PC-9 (cell line): ENCODE data around the gene SRXN1. TPM values are rescaled to one million over a fixed set of nuclear protein-coding genes. Genes with fewer than 3 reads are reported as not detected.

Experiments used
- Bru-seq: library from RNA; stranded (reverse); fragments of 400-500 nt; gene quantifications from one replicate; lab custom pipeline; 2021; lab: Mats Ljungman, UMichigan
- BruChase-seq, 2 experiments: library from RNA; stranded (reverse); fragments of 400-500 nt; gene quantifications; one replicate each; lab custom pipeline; 2021; lab: Mats Ljungman, UMichigan
- BruUV-seq: library from RNA; stranded (reverse); fragments of 400-500 nt; replicated peaks from 2 replicates; lab custom pipeline; 2021; lab: Mats Ljungman, UMichigan
- CTCF ChIA-PET: fragments of 300-600 bp; sonication (Branson Sonifier 250); formaldehyde crosslinking; loops from one replicate; lab custom pipeline; 2022; ENCODE audit warnings: antibody characterized with exemption; lab: Charles Lee
- POLR2A ChIA-PET: fragments of 300-600 bp; sonication (Branson Sonifier 250); formaldehyde crosslinking; loops from one replicate; lab custom pipeline; 2022; ENCODE audit warnings: antibody characterized with exemption; ENCODE audit not compliant: unreplicated experiment; lab: Charles Lee
- DNase-seq, 2 experiments: peaks; one replicate each; pipeline versions ENCODE4 v3.0.0 to v3.0.0-alpha.2; 2015 to 2022; ENCODE audit warnings: mixed read lengths in 1 of 2
- H2AFZ ChIP-seq: fragments of 200-600 bp; sonication (generic); 2 replicates; pipeline ENCODE4 v1.8.1; 2017; ENCODE audit warnings: antibody characterized with exemption
- H3F3A ChIP-seq: fragments of 200-600 bp; sonication (generic); 2 replicates; pipeline ENCODE4 v1.8.1; 2017; ENCODE audit warnings: antibody characterized with exemption, mild to moderate bottlenecking, low read depth; ENCODE audit not compliant: insufficient read depth
- H3K27ac ChIP-seq: fragments of 200-600 bp; sonication (generic); 2 replicates; pipeline ENCODE4 v1.6.1; 2016; ENCODE audit warnings: mixed run types
- H3K27me3 ChIP-seq: fragments of 200-600 bp; sonication (generic); 2 replicates; pipeline ENCODE4 v1.6.1; 2016; ENCODE audit warnings: low read depth, mixed run types; ENCODE audit not compliant: insufficient read depth
- H3K36me3 ChIP-seq: fragments of 200-600 bp; sonication (generic); 2 replicates; pipeline ENCODE4 v1.6.1; 2016; ENCODE audit warnings: low read depth, mixed run types
- H3K4me1 ChIP-seq: fragments of 200-600 bp; sonication (generic); replicated peaks from 2 replicates; pipeline ENCODE4 v1.6.1; 2016; ENCODE audit warnings: mixed run types; ENCODE audit not compliant: insufficient read depth
- H3K4me2 ChIP-seq: fragments of 200-600 bp; sonication (generic); 2 replicates; pipeline ENCODE4 v1.6.1; 2017; ENCODE audit warnings: mixed run types
- H3K4me3 ChIP-seq: fragments of 200-600 bp; sonication (generic); 2 replicates; pipeline ENCODE4 v1.6.1; 2016; ENCODE audit warnings: mixed run types
- H3K79me2 ChIP-seq: fragments of 200-600 bp; sonication (generic); 2 replicates; pipeline ENCODE4 v1.6.1; 2017; ENCODE audit warnings: low read depth, mixed run types
- H3K9me2 ChIP-seq: fragments of 200-600 bp; sonication (generic); 2 replicates; pipeline ENCODE4 v1.8.1; 2017; ENCODE audit warnings: mild to moderate bottlenecking; ENCODE audit not compliant: insufficient read depth
- H3K9me3 ChIP-seq: fragments of 200-600 bp; sonication (generic); 2 replicates; pipeline ENCODE4 v1.8.1; 2016; ENCODE audit warnings: low read depth; ENCODE audit not compliant: insufficient read depth
- H4K20me1 ChIP-seq: fragments of 200-600 bp; sonication (generic); 2 replicates; pipeline ENCODE4 v1.8.1; 2017; ENCODE audit not compliant: insufficient read depth
- CTCF ChIP-seq: fragments of 200-600 bp; sonication (generic); conservative IDR thresholded peaks from 2 replicates; pipeline ENCODE4 v1.6.1; 2017; ENCODE audit warnings: mixed run types, antibody characterized with exemption, mild to moderate bottlenecking, moderate library complexity
- EZH2 ChIP-seq: fragments of 200-600 bp; sonication (generic); IDR thresholded peaks from 2 replicates; pipeline ENCODE4 v1.8.0; 2017; ENCODE audit warnings: antibody characterized with exemption, low read depth
- intact Hi-C: fragments of 100-400 bp; cut with micrococcal nuclease; formaldehyde crosslinking; loops from one replicate; pipeline ENCODE4 v1.10.0; 2022; ENCODE audit not compliant: unreplicated experiment
- long read RNA-seq: library from polyadenylated mRNA; stranded (forward); transcript quantifications from one replicate; pipeline ENCODE4 v2.0.0, GENCODE V29; 2022
- total RNA-seq: library from RNA; stranded (reverse); gene quantifications from 2 replicates; pipeline ENCODE4 v1.2.3, GENCODE V29; 2021

The SRXN1 gene
- total RNA-seq (167 and 204 TPM in 2 replicates), Bru-seq, nascent RNA (percentile 72 among the genes with signal in this experiment), BruChase-seq, experiment 1, labeled RNA remaining after a 2-hour chase (percentile 96 among the genes with signal in this experiment), BruChase-seq, experiment 2, labeled RNA remaining after a 6-hour chase (percentile 98 among the genes with signal in this experiment)
- long read RNA-seq, transcript SRXN1-201 (2 exons, 2,698 nt) = major isoform, 1,605 of 1,629 reads
- long read RNA-seq, partial matches to known transcripts = 0 of 1,629 reads
- long read RNA-seq, other reads (novel, unspliced or antisense) = 24 of 1,629 reads

GRCh38 chr20:653110-653589 is at the start of gene SRXN1:
Gene SRXN1, minus strand, starts transcription at chr20:653200. Its CDS starts 15 bp downstream, at chr20:653185.
- ChIA-PET CTCF (no interaction called here), POLR2A (no interaction called here)
- BruUV-seq = no TSS peak
- Histone ChIP-seq H3K27ac (peak within 1 kb of the TSS; percentile 86), H3K9me3 (no peaks in the 10 kb centered on the region), H3F3A (peaks cover 22% of the 10 kb centered on the region; the same call in 1 of the 2 replicates), H3K27me3 (no peaks in the 10 kb centered on the region), H3K4me3 (peak within 1 kb of the TSS; percentile 94), H3K36me3 (peaks cover 21% of the 10 kb centered on the region), H4K20me1 (peaks cover 42% of the 10 kb centered on the region), H3K79me2 (peaks cover 55% of the 10 kb centered on the region), H3K4me2 (peak within 1 kb of the TSS; percentile 80), H2AFZ (peak within 1 kb of the TSS; percentile 72), H3K4me1 (peaks cover 25% of the 10 kb centered on the region), H3K9me2 (no peaks in the 10 kb centered on the region)
- no peak for TF ChIP-seq EZH2
- peak; percentile 46; the same call in 1 of the 2 replicates for TF ChIP-seq CTCF
- peak; percentile 76 to 94 for DNase-seq
- intact Hi-C loops = loop anchor here (1.0 to 10.0 kb wide), 4 partner anchors 84 to 822 kb away; partner anchors contain the start of genes SLC52A3 and SOX12

- TF ChIP-seq EZH2 (no peak), CTCF (no peak)
- Histone ChIP-seq H3F3A (no peaks in the 10 kb centered on the region), H3K27me3 (peaks cover 59% of the 10 kb centered on the region), H3K27ac (no peak overlapping the region), H3K4me1 (no peaks in the 10 kb centered on the region), H3K9me3 (no peaks in the 10 kb centered on the region), H3K36me3 (no peaks in the 10 kb centered on the region), H4K20me1 (no peaks in the 10 kb centered on the region; the same call in 1 of the 2 replicates), H3K4me3 (no peak overlapping the region), H3K4me2 (no peak overlapping the region), H3K79me2 (no peaks in the 10 kb centered on the region), H2AFZ (no peak overlapping the region), H3K9me2 (no peaks in the 10 kb centered on the region)
- ChIA-PET CTCF (no interaction called here), POLR2A (no interaction called here)
- DNase-seq = peak in 1 of 2 experiments; percentile 15
- BruUV-seq = no TSS peak
- intact Hi-C loops = no loop called here
Observed at GRCh38 chr20:701401-702129, 48.6 kb upstream of the SRXN1 start.

- Histone ChIP-seq H3K4me3 (no peak overlapping the region), H3K4me2 (no peak overlapping the region), H3F3A (no peaks in the 10 kb centered on the region), H4K20me1 (no peaks in the 10 kb centered on the region; the same call in 1 of the 2 replicates), H3K36me3 (no peaks in the 10 kb centered on the region), H3K79me2 (no peaks in the 10 kb centered on the region), H3K27ac (no peak overlapping the region), H2AFZ (no peak overlapping the region), H3K9me3 (no peaks in the 10 kb centered on the region), H3K9me2 (no peaks in the 10 kb centered on the region), H3K27me3 (peaks cover 61% of the 10 kb centered on the region), H3K4me1 (no peaks in the 10 kb centered on the region)
- peak in 1 of 2 experiments; percentile 15 for DNase-seq
- BruUV-seq = no TSS peak
- CTCF ChIA-PET = no interaction called here
- intact Hi-C loops = no loop called here
- TF ChIP-seq EZH2 (no peak), CTCF (no peak)
- POLR2A ChIA-PET = no interaction called here
Observed at GRCh38 chr20:699811-700338, 46.9 kb upstream of the SRXN1 start.
